Neural cell (in vitro differentiated cells): Measurements from ENCODE around the gene MYEOV. TPM values are rescaled to one million over a fixed set of nuclear protein-coding genes. Genes with fewer than 3 reads are reported as not detected.

Experiments
- H2AFZ ChIP-seq: fragments of 200-600, 300-800 bp; sonication (generic), shearing (Covaris generic); 2 replicates; pipeline ENCODE4 v1.6.0; 2014; ENCODE audit warnings: low read depth, mild to moderate bottlenecking, antibody characterized with exemption, low read length, moderate library complexity
- H3F3A ChIP-seq: fragments of 200-600 bp; shearing (Covaris generic); 2 replicates; pipeline ENCODE4 v1.6.1; 2016; ENCODE audit warnings: mild to moderate bottlenecking, moderate library complexity, mixed read lengths, antibody characterized with exemption, low read length; ENCODE audit not compliant: insufficient read depth, poor library complexity, severe bottlenecking
- H3K27ac ChIP-seq: fragments of 200-600, 300-800 bp; sonication (generic), shearing (Covaris generic); 2 replicates; pipeline ENCODE4 v1.5.1; 2014; ENCODE audit warnings: mild to moderate bottlenecking, low read length, moderate library complexity
- H3K27me3 ChIP-seq: fragments of 300-800, 200-600 bp; sonication (generic), shearing (Covaris generic); 2 replicates; pipeline ENCODE4 v1.6.0; 2014; ENCODE audit warnings: mild to moderate bottlenecking, low read depth, low read length, moderate library complexity; ENCODE audit not compliant: insufficient read depth
- H3K36me3 ChIP-seq: fragments of 300-800, 200-600 bp; sonication (generic), shearing (Covaris generic); 2 replicates; pipeline ENCODE4 v1.5.1; 2014; ENCODE audit warnings: mild to moderate bottlenecking, antibody characterized with exemption, low read length, moderate library complexity; ENCODE audit not compliant: insufficient read depth
- H3K4me2 ChIP-seq: fragments of 300-800, 200-600 bp; sonication (generic), shearing (Covaris generic); 2 replicates; pipeline ENCODE4 v1.6.0; 2014; ENCODE audit warnings: mild to moderate bottlenecking, low read length
- H3K4me3 ChIP-seq: fragments of 300-800, 200-600 bp; sonication (generic), shearing (Covaris generic); 2 replicates; pipeline ENCODE4 v1.5.1; 2014; ENCODE audit warnings: mild to moderate bottlenecking, low read length, moderate library complexity
- H3K79me2 ChIP-seq: fragments of 200-600 bp; shearing (Covaris generic); replicated peaks from 2 replicates; pipeline ENCODE4 v1.6.0; 2014; ENCODE audit warnings: mild to moderate bottlenecking, low read length, moderate library complexity; ENCODE audit not compliant: insufficient read depth
- H3K9ac ChIP-seq: fragments of 300-800, 200-600 bp; sonication (generic), shearing (Covaris generic); 2 replicates; pipeline ENCODE4 v1.6.1; 2016; ENCODE audit warnings: mild to moderate bottlenecking, low read length, mixed read lengths
- H3K9me2 ChIP-seq: fragments of 200-600 bp; shearing (Covaris generic); 2 replicates; pipeline ENCODE4 v1.6.1; 2016; ENCODE audit warnings: mild to moderate bottlenecking, low read length, mixed read lengths; ENCODE audit not compliant: insufficient read depth
- H3K9me3 ChIP-seq: fragments of 200-600, 300-800 bp; sonication (generic), shearing (Covaris generic); 2 replicates; pipeline ENCODE4 v1.6.1; 2016; ENCODE audit warnings: mild to moderate bottlenecking, mixed run types, low read length, moderate library complexity, mixed read lengths
- H4K20me1 ChIP-seq: fragments of 200-600 bp; shearing (Covaris generic); 2 replicates; pipeline ENCODE4 v1.6.1; 2016; ENCODE audit warnings: mild to moderate bottlenecking, mixed run types; ENCODE audit not compliant: insufficient read depth
- CTCF ChIP-seq: fragments of 450-650 bp; IDR thresholded peaks from 2 replicates; pipeline ENCODE4 v1.5.1; 2014; ENCODE audit warnings: antibody characterized with exemption, mild to moderate bottlenecking, moderate library complexity; ENCODE audit not compliant: poor library complexity, severe bottlenecking
- EP300 ChIP-seq: fragments of 450-650 bp; conservative IDR thresholded peaks from 2 replicates; pipeline ENCODE4 v1.6.1; 2014; ENCODE audit warnings: antibody characterized with exemption, mild to moderate bottlenecking, moderate library complexity; ENCODE audit not compliant: poor library complexity, severe bottlenecking
- EZH2 ChIP-seq: fragments of 200-600, 300-800 bp; shearing (Covaris generic), sonication (generic); IDR thresholded peaks from 2 replicates; pipeline ENCODE4 v1.6.1; 2014; ENCODE audit warnings: antibody characterized with exemption, low read length, borderline replicate concordance, mild to moderate bottlenecking; ENCODE audit not compliant: insufficient read depth, poor library complexity, severe bottlenecking
- MXI1 ChIP-seq: fragments of 450-650 bp; conservative IDR thresholded peaks from 2 replicates; pipeline ENCODE4 v1.6.1; 2014; ENCODE audit warnings: antibody characterized with exemption, mild to moderate bottlenecking; ENCODE audit not compliant: poor library complexity, severe bottlenecking
- POLR2AphosphoS5 ChIP-seq: IDR thresholded peaks from 2 replicates; pipeline ENCODE4 v1.6.1; 2012
- RAD21 ChIP-seq: fragments of 450-650 bp; conservative IDR thresholded peaks from 2 replicates; pipeline ENCODE4 v1.6.1; 2014; ENCODE audit warnings: antibody characterized with exemption, mild to moderate bottlenecking, moderate library complexity
- REST ChIP-seq: IDR thresholded peaks from 2 replicates; pipeline ENCODE4 v1.6.1; 2012; ENCODE audit warnings: borderline replicate concordance
- SMC3 ChIP-seq: fragments of 450-650 bp; conservative IDR thresholded peaks from 2 replicates; pipeline ENCODE4 v1.6.1; 2014; ENCODE audit warnings: antibody characterized with exemption, mild to moderate bottlenecking, moderate library complexity; ENCODE audit not compliant: poor library complexity
- TAF1 ChIP-seq: IDR thresholded peaks from 2 replicates; pipeline ENCODE4 v1.6.1; 2012; ENCODE audit warnings: low read depth
- polyA plus RNA-seq: library from polyadenylated mRNA; depleted of rRNA; stranded (reverse); fragments of >200 nt; gene quantifications from 2 replicates; pipeline ENCODE4 v1.2.3, GENCODE V29; 2014

Gene MYEOV
- polyA plus RNA-seq, 1 donor from 2014 or later: not detected

GRCh38 chr11:69343401-69344321 is 49.7 kb downstream of the MYEOV start:
- no peaks in the 10 kb centered on the region for H4K20me1 ChIP-seq
- no peaks in the 10 kb centered on the region for H3K36me3 ChIP-seq
- no peaks in the 10 kb centered on the region for H3K27me3 ChIP-seq
- no peaks in the 10 kb centered on the region for H3F3A ChIP-seq
- H3K4me2 ChIP-seq: no peak overlapping the region
- no peak overlapping the region for H3K4me3 ChIP-seq
- TF ChIP-seq RAD21 (no peak), CTCF (no peak), TAF1 (no peak), POLR2AphosphoS5 (no peak), EP300 (no peak), EZH2 (no peak), REST (no peak), MXI1 (no peak), SMC3 (no peak)
- H3K9me3 ChIP-seq: no peaks in the 10 kb centered on the region
- H3K9ac ChIP-seq: no peak overlapping the region
- H2AFZ ChIP-seq: no peak overlapping the region
- H3K27ac ChIP-seq: no peak overlapping the region
- H3K9me2 ChIP-seq: no peaks in the 10 kb centered on the region
- no peaks in the 10 kb centered on the region for H3K79me2 ChIP-seq

- no peak overlapping the region for H2AFZ ChIP-seq
- H3K4me2 ChIP-seq: no peak overlapping the region
- no peaks in the 10 kb centered on the region for H3K9me2 ChIP-seq
- no peak overlapping the region for H3K4me3 ChIP-seq
- no peaks in the 10 kb centered on the region for H3K9me3 ChIP-seq
- no peak for TF ChIP-seq TAF1
- no peak for TF ChIP-seq REST
- TF ChIP-seq CTCF: no peak
- no peak for TF ChIP-seq MXI1
- no peaks in the 10 kb centered on the region for H4K20me1 ChIP-seq
- H3K27ac ChIP-seq: no peak overlapping the region
- no peaks in the 10 kb centered on the region for H3K36me3 ChIP-seq
- no peak overlapping the region for H3K9ac ChIP-seq
- no peaks in the 10 kb centered on the region for H3K27me3 ChIP-seq
- no peaks in the 10 kb centered on the region for H3F3A ChIP-seq
- H3K79me2 ChIP-seq: no peaks in the 10 kb centered on the region
Measured at GRCh38 chr11:69344570-69345145, 50.7 kb downstream of the MYEOV start.
